AG09309 (cell line): ENCODE data around the gene OR5AN1.

Experiments
- DNase-seq: peaks from one replicate; pipeline ENCODE4 v3.0.0-alpha.2; 2010; ENCODE audit warnings: low read depth
- H3K4me3 ChIP-seq: 2 replicates; pipeline ENCODE4 v1.5.1; 2011; ENCODE audit warnings: mild to moderate bottlenecking, low read depth, low read length, moderate library complexity; ENCODE audit not compliant: control insufficient read depth
- CTCF ChIP-seq: IDR thresholded peaks from 2 replicates; pipeline ENCODE4 v1.5.1; 2011; ENCODE audit warnings: mild to moderate bottlenecking, low read depth, low read length, inconsistent platforms; ENCODE audit not compliant: insufficient read depth, control insufficient read depth; ENCODE audit errors: missing control alignments

Gene OR5AN1

GRCh38 chr11:59417023-59417422 lies 58.3 kb downstream of the OR5AN1 start:
- no peak for DNase-seq
- no peak for TF ChIP-seq CTCF
- H3K4me3 ChIP-seq, result no peak overlapping the region

- no peak for DNase-seq
- H3K4me3 ChIP-seq, result no peak overlapping the region
- TF ChIP-seq CTCF, result no peak
Measured at GRCh38 chr11:59418156-59418555, 59.5 kb downstream of the OR5AN1 start.
